Dendritic cell treated with granulocyte-macrophage colony-stimulating factor and Interleukin-4, amounts not matched to agents 40 ng/mL and 50 ng/mL, for 4 days (primary cell): ENCODE results near the gene SERPINH1.
A peak's percentile ranks its signal among the peaks of the same experiment; 100 is the strongest.

Experiments
- H3K27ac Mint-ChIP-seq: one replicate; pipeline ENCODE4 v1.8.0; 2022; ENCODE audit warnings: mild to moderate bottlenecking, mixed read lengths
- H3K27me3 Mint-ChIP-seq: one replicate; pipeline ENCODE4 v1.8.0; 2022; ENCODE audit warnings: mild to moderate bottlenecking, mixed read lengths
- H3K36me3 Mint-ChIP-seq: one replicate; pipeline ENCODE4 v1.8.0; 2022; ENCODE audit warnings: low read depth, mixed read lengths
- H3K4me1 Mint-ChIP-seq: one replicate; pipeline ENCODE4 v1.8.0; 2022; ENCODE audit warnings: low read depth, mixed read lengths
- H3K4me3 Mint-ChIP-seq: one replicate; pipeline ENCODE4 v1.8.0; 2022; ENCODE audit warnings: mild to moderate bottlenecking, moderate library complexity, mixed read lengths
- H3K9me3 Mint-ChIP-seq: one replicate; pipeline ENCODE4 v1.8.0; 2022; ENCODE audit warnings: mixed read lengths
- intact Hi-C: fragments of 100-400 bp; cut with micrococcal nuclease; formaldehyde crosslinking; loops from one replicate; pipeline ENCODE4 v1.15.0; 2022

The SERPINH1 gene

GRCh38 chr11:75555079-75555811 is 6.8 kb upstream of the SERPINH1 start:
- H3K27me3 Mint-ChIP-seq: peaks cover 2% of the 10 kb centered on the region
- no peaks in the 10 kb centered on the region for H3K36me3 Mint-ChIP-seq
- no peak overlapping the region for H3K4me3 Mint-ChIP-seq
- H3K27ac Mint-ChIP-seq: no peak overlapping the region
- no peaks in the 10 kb centered on the region for H3K4me1 Mint-ChIP-seq
- intact Hi-C loops: no loop called here
- no peaks in the 10 kb centered on the region for H3K9me3 Mint-ChIP-seq

GRCh38 chr11:75556275-75556674 is 5.8 kb upstream of the SERPINH1 start:
- Mint-ChIP-seq H3K4me3 (no peak overlapping the region), H3K4me1 (no peaks in the 10 kb centered on the region), H3K27ac (no peak overlapping the region), H3K27me3 (peaks cover 7% of the 10 kb centered on the region), H3K36me3 (no peaks in the 10 kb centered on the region), H3K9me3 (no peaks in the 10 kb centered on the region)
- intact Hi-C loops: no loop called here

- Mint-ChIP-seq H3K9me3 (no peaks in the 10 kb centered on the region), H3K4me1 (peaks cover 13% of the 10 kb centered on the region), H3K27ac (no peak overlapping the region), H3K27me3 (peaks cover 17% of the 10 kb centered on the region), H3K36me3 (peaks cover 8% of the 10 kb centered on the region), H3K4me3 (no peak overlapping the region)
- intact Hi-C loops: no loop called here
Measured at GRCh38 chr11:75557666-75558494, 4.2 kb upstream of the SERPINH1 start.

- Mint-ChIP-seq H3K36me3 (peaks cover 8% of the 10 kb centered on the region), H3K9me3 (no peaks in the 10 kb centered on the region), H3K27me3 (peaks cover 17% of the 10 kb centered on the region), H3K4me1 (peaks cover 26% of the 10 kb centered on the region), H3K27ac (no peak overlapping the region), H3K4me3 (no peak overlapping the region)
- intact Hi-C loops: no loop called here
Measured at GRCh38 chr11:75558939-75559843, 2.9 kb upstream of the SERPINH1 start.

GRCh38 chr11:75560644-75561043 is 1.4 kb upstream of the SERPINH1 start:
- H3K36me3 Mint-ChIP-seq: peaks cover 8% of the 10 kb centered on the region
- H3K27me3 Mint-ChIP-seq: peaks cover 17% of the 10 kb centered on the region
- H3K4me1 Mint-ChIP-seq: peaks cover 29% of the 10 kb centered on the region
- intact Hi-C loops: no loop called here
- no peak overlapping the region for H3K4me3 Mint-ChIP-seq
- H3K9me3 Mint-ChIP-seq: no peaks in the 10 kb centered on the region
- no peak overlapping the region for H3K27ac Mint-ChIP-seq

- Mint-ChIP-seq H3K27ac (peak overlapping the region; percentile 91), H3K4me3 (peak overlapping the region; percentile 93), H3K4me1 (peaks cover 29% of the 10 kb centered on the region), H3K36me3 (peaks cover 9% of the 10 kb centered on the region), H3K9me3 (no peaks in the 10 kb centered on the region), H3K27me3 (peaks cover 17% of the 10 kb centered on the region)
- intact Hi-C loops: no loop called here
Measured at GRCh38 chr11:75561426-75562047, 516 bp upstream of the SERPINH1 start.

GRCh38 chr11:75562836-75563484 is 907 bp downstream of the SERPINH1 start:
- Mint-ChIP-seq H3K4me1 (peaks cover 29% of the 10 kb centered on the region), H3K4me3 (peak overlapping the region; percentile 93), H3K36me3 (peaks cover 20% of the 10 kb centered on the region), H3K9me3 (no peaks in the 10 kb centered on the region), H3K27me3 (peaks cover 16% of the 10 kb centered on the region), H3K27ac (peak overlapping the region; percentile 91)
- intact Hi-C loops: no loop called here

GRCh38 chr11:75563501-75563977 is 1.5 kb downstream of the SERPINH1 start:
- Mint-ChIP-seq H3K36me3 (peaks cover 26% of the 10 kb centered on the region), H3K27me3 (peaks cover 16% of the 10 kb centered on the region), H3K4me3 (peak overlapping the region; percentile 93), H3K4me1 (peaks cover 29% of the 10 kb centered on the region), H3K9me3 (no peaks in the 10 kb centered on the region), H3K27ac (peak overlapping the region; percentile 91)
- intact Hi-C loops: no loop called here

- intact Hi-C loops: no loop called here
- Mint-ChIP-seq H3K27ac (peak overlapping the region; percentile 91), H3K36me3 (peaks cover 31% of the 10 kb centered on the region), H3K4me3 (no peak overlapping the region), H3K27me3 (peaks cover 16% of the 10 kb centered on the region), H3K4me1 (peaks cover 29% of the 10 kb centered on the region), H3K9me3 (no peaks in the 10 kb centered on the region)
Measured at GRCh38 chr11:75563978-75564552, 2.0 kb downstream of the SERPINH1 start.

- Mint-ChIP-seq H3K9me3 (no peaks in the 10 kb centered on the region), H3K4me1 (peaks cover 29% of the 10 kb centered on the region), H3K36me3 (peaks cover 39% of the 10 kb centered on the region), H3K27ac (no peak overlapping the region), H3K4me3 (no peak overlapping the region), H3K27me3 (peaks cover 16% of the 10 kb centered on the region)
- intact Hi-C loops: no loop called here
Measured at GRCh38 chr11:75565221-75565814, 3.3 kb downstream of the SERPINH1 start.

- no peak overlapping the region for H3K27ac Mint-ChIP-seq
- no peaks in the 10 kb centered on the region for H3K9me3 Mint-ChIP-seq
- no peak overlapping the region for H3K4me3 Mint-ChIP-seq
- intact Hi-C loops: no loop called here
- H3K4me1 Mint-ChIP-seq: peaks cover 29% of the 10 kb centered on the region
- peaks cover 12% of the 10 kb centered on the region for H3K27me3 Mint-ChIP-seq
- peaks cover 47% of the 10 kb centered on the region for H3K36me3 Mint-ChIP-seq
Measured at GRCh38 chr11:75565916-75566762, 4.1 kb downstream of the SERPINH1 start.
